Stimulated activated CD4-positive, alpha-beta T cell treated with anti-CD3 and anti-CD28 coated beads, TNF-alpha, amount 100 ng/mL, for 48 hours (primary cell): Measurements from ENCODE around the gene WSCD2.

Experiments
- DNase-seq, 3 donors: peaks; one replicate each; pipeline ENCODE4 v3.0.0-alpha.2; 2020; ENCODE audit warnings: low read depth in 3 of 3

Gene WSCD2

DNA sequence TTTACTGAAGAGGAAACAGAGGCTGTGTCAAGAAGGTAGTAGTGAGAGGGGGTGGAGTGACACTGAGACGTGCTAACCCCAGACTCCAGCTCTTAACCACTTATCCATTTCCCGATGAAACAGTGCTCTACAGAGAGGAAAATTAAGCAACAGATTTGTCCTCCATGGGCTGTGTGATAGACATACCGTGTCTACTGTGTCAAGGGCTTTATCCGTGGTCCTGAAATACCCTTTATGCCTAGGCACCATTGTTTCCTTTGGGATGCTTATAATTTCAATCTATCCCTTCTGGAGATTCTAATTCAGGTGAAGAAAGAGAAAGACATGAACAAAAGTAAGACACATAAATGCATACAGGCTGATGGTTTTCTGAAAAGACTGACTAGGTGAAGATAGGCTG is 138.4 kb downstream of the WSCD2 start:
- no peak for DNase-seq

DNA sequence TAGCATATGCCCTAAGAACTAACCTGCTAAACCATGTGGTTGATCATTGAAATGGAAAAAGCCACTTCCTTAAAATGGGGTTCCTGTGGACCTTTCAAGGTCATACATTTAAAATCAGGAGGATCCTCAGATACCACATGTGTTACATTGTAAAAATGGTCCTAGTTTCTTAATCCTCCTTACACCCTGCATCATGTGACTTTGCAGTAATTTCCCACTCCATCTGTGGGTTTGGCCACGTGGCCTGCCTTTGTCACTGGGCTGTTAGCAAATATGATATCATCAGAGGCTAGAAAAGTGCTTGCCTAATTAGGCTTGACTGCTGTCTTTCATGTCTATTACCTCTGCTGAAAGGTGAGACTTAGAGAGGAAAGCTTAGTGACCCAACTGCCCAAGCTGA is 139.3 kb downstream of the WSCD2 start:
- DNase-seq: no peak

GRCh38 chr12:108269224-108269623 is 140.1 kb downstream of the WSCD2 start:
- no peak for DNase-seq

- no peak for DNase-seq
Measured at GRCh38 chr12:108270035-108270848, 141.2 kb downstream of the WSCD2 start.

DNA sequence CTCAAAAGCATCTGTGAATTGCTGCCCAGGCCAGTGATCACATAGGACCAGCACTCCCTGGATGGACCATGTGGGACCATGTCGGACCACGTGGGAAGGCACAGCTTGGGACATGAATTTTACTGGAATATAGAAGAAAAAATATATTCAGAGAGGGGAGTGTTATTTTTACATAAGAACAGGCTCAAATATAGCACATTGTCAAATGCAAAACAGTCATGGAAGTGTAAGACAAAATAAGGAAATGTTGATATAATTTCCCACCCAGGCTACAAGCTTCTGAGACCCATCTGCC is 141.7 kb downstream of the WSCD2 start:
- DNase-seq: no peak

DNA sequence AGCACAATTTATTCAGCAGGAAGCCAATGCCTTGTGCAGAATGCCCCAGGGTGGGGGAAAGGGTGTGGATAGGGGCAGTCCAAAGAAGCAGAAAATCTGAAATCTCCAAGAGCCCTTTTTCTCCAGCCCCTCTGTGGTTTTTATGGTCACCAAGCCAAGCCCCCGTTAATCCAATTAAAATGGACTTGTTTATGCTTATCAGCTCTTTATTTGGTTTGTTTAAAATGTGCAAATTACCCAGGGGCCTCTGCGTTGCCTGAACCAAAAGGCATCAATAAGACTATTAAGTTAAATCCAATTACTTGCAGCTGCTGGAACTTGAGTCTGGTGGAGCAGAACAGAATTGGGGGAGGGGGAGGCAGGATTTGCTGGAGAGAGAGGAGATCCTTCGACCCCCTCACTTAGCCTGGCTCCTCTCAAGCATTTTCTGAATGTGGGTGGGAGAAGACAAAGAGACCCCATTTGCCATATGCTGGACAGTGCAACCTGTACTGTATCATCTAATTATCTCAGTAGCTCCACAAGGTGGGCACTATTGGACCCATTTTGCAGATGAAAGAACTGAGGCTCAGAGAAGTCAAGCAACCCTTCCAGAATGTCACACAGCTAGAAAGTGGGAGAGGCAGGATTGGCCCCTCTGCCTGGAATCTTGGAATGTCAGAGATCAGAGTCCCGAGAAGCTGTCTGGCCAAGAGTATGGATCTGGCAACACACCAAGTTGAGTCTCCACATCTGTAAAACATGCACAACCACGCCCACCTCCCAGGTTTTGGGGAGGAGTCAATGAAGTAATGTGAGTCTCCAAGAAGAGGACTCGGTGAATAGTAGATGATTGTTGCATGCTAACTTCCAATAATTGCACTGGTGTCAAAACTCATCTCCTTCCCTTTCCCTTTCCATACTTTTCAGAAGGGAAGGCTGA is 143.1 kb downstream of the WSCD2 start:
- no peak for DNase-seq

GRCh38 chr12:108273217-108273616 is 144.1 kb downstream of the WSCD2 start:
- no peak for DNase-seq

GRCh38 chr12:108277613-108278012 is 148.5 kb downstream of the WSCD2 start:
- DNase-seq: no peak

DNA sequence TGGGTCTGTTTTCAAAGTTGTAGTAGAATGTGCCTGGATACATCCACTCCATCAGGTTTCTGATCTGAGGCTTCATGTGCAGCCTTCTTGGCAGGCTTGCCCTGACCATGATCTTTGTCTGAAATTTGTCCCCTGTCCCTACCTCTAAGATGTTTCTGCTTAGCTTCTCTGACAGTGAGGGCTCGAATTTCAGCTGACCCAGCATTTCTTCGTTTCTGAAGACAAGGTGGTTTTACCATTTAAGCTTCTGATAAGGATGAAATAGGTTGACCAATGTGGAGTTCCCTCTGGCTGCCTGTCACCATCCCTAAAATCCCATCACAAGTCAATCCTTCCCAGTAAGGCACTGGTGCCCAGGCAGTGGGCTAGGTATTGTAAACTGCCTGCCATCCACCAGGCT is 153.1 kb downstream of the WSCD2 start:
- DNase-seq: no peak

GRCh38 chr12:108282676-108283075 is 153.6 kb downstream of the WSCD2 start:
- DNase-seq: no peak

- DNase-seq: no peak
Measured at GRCh38 chr12:108284163-108284562, 155.1 kb downstream of the WSCD2 start.

- DNase-seq: no peak
Measured at GRCh38 chr12:108285016-108285415, 155.9 kb downstream of the WSCD2 start.

GRCh38 chr12:108287227-108287626 is 158.1 kb downstream of the WSCD2 start:
- no peak for DNase-seq

- no peak for DNase-seq
Measured at GRCh38 chr12:108289350-108290161, 160.5 kb downstream of the WSCD2 start.

DNA sequence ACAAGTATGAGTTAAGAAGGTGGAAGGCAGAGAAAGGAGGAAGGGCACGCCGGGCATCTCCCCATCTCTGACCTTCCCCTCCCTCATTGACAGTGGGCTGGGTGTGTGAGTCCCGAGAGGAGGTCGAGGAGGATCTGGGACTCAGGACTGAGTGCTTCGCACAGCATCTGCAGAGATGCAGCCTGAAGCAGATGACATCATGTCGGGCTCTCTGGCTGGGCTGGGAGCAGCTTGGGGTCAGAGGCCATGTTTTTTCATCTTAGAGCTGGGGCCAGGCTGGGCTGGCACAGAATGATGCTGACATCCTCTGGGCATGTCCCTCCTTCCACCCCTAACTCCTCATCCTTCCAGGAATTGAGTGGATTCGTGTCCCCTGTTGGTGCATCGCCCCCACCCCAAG is 166.6 kb downstream of the WSCD2 start:
- DNase-seq: no peak

DNA sequence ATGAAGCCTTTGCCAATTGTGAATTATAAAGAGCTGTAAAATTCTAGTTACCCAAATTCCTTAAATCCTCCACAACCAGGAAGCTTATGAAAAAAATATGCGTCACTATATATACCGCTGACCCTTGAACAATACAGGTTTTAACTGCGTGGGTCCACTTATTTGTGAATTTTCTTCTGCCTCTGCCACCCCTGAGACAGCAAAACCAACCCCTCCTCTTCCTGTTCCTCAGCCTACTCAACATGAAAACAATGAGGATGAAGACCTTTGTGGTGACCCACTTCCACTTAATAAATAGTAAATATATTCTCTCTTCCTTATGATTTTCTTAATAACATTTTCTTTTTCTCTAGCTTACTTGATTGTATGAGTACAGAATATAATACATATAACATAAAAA is 167.9 kb downstream of the WSCD2 start:
- no peak for DNase-seq

- no peak for DNase-seq
Measured at GRCh38 chr12:108297424-108297823, 168.3 kb downstream of the WSCD2 start.

GRCh38 chr12:108297895-108298760 is 169.0 kb downstream of the WSCD2 start:
- DNase-seq: no peak

GRCh38 chr12:108298761-108299275 is 169.7 kb downstream of the WSCD2 start:
- DNase-seq: no peak

DNA sequence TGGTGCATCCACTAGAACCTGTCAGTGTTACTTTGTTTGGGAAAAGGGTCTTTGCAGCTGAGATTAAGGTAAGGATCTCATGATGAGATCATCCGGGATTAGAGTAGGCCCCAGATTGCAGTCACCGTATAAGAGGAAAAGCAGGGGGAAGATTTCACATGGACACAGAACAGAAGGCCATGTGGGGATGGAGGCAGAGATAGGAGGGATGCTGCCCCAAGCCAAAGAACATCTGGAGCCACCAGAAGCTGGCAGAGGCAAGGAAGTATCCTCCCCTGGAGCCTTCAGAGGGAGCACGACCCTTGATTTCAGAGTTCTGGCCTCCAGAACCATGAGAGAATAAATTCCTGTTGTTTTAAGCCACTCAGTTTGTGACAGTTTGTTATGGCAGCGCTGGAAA is 170.4 kb downstream of the WSCD2 start:
- DNase-seq: no peak
